ENCODE measurements around the gene INPP5D.
"Not testable (repeated sequence)": the region's sequence is repeated elsewhere in the genome, so short reads cannot be mapped to it uniquely, and the experiment has no call there.

The INPP5D gene

DNA sequence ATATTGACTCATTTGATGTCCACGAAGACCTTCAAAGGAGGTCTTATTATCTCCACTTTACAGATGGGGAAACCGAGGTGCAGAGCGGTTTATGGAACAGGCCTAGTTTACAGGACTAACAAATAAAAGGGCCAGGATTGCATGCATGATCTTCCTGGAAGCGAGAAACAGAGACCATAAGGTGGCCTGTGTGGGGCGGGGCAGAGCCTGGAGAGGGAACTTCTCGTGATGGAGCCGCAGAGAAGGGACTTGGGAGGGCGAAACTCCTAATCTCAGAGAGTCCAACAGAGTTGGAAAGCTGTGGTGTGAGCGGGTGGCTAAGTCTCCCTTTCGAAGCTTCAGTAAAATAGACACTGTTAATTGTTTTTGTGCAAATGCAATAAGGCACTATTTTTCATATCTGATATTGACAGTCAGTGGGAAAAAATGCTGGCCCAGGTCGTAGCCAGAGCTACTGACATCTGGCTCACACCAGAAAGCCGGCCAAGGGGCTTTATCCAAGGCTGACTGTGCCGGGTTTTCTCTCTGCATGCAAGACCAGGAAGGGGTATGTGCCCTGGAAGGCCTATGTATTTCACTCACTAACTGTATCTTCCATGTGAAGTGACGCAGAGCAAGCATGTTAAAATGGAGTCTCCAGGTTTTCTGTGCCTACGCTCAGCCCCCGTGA lies 4.5 kb downstream of the INPP5D start:
- no peak for TF ChIP-seq CTCF (IDR thresholded peaks at IDR 0.05; ENCODE audit: low read depth, low read length, missing control alignments)
- no peak overlapping the region for H3K4me3 ChIP-seq (replicated peaks; ENCODE audit: low read depth, low read length)

DNA sequence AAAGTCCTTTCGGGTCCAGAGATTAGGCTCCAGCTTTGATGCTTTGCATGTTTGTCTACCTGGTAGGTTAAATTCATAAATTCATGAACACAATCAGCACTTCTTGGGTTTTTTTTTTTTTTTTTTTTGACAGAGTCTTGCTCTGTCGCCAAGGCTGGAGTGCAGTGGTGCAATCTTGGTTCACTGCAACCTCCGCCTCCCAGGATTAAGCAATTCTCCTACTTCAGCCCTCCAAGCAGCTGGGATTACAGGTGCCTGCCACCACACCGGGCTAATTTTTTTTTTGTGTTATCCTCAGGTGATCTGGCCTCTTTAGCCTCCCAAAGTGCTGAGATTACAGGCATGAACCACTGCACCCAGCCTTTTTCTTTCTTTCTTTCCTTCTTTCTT lies 5.1 kb downstream of the INPP5D start:
- H3K4me3 ChIP-seq (replicated peaks; ENCODE audit: low read depth, low read length); DNase-seq (ENCODE audit: extremely low read depth, low read depth): not testable (repeated sequence)

More for the DNA sequence above, 4.5 kb downstream of the INPP5D start:
- no peak for DNase-seq (ENCODE audit: extremely low read depth, low read depth)

DNA sequence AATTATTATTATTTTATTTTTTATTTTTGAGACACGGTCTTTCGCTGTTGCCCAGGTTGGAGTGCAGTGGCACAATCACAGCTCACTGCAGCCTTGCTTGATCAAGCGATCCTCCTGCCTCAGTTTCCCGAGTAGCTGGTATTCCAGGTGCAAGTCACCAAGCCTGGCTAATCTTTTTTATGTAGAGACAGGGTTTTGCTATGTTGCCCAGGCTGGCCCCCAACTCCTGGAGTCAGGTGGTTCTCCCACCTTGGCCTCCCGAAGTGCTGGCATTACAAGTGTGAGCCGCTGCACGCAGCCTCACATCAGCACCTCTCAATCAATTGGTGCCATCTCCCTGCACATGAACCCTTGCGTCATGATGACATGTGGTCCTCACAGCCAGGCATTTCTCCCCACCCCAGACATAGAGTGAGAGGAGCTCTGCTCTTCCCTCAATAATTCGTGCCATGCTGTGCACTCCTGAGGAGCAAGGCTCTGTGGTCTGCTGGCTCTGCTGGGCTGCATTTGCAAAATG lies 5.9 kb downstream of the INPP5D start:
- no peak for DNase-seq (ENCODE audit: extremely low read depth, low read depth)

GRCh38 chr2:233068762-233069418 lies 8.7 kb downstream of the INPP5D start:
- no peak for TF ChIP-seq CTCF (IDR thresholded peaks at IDR 0.05; ENCODE audit: low read depth, low read length, missing control alignments)
- DNase-seq (ENCODE audit: extremely low read depth, low read depth), result no peak
- no peak overlapping the region for H3K4me3 ChIP-seq (replicated peaks; ENCODE audit: low read depth, low read length)

More for the DNA sequence above, 5.9 kb downstream of the INPP5D start:
- H3K4me3 ChIP-seq (replicated peaks; ENCODE audit: low read depth, low read length), result no peak overlapping the region
- TF ChIP-seq CTCF (IDR thresholded peaks at IDR 0.05; ENCODE audit: low read depth, low read length, missing control alignments), result no peak

DNA sequence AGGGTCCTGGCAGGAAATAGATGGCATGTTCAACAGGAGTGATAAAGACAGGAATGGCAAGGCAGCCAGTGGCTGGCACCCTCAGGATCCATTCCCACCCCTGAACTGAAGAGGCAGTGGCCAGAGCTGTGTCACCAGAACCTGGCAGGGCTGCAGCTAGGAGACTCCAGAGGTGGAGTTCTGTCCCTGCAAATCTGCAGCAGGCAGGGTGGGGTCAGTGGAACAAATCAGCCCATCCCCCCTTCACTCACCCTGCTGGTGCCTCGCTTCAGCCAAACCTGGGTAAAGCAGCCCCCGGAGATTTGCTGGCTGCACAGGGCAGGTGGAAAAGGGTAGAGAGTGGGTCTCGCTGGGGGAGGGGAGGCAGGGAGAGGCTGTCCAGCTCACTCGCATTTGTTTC lies 12.7 kb downstream of the INPP5D start:
- no peak overlapping the region for H3K4me3 ChIP-seq (replicated peaks; ENCODE audit: low read depth, low read length)
- DNase-seq (ENCODE audit: extremely low read depth, low read depth), result no peak
- no peak for TF ChIP-seq CTCF (IDR thresholded peaks at IDR 0.05; ENCODE audit: low read depth, low read length, missing control alignments)

DNA sequence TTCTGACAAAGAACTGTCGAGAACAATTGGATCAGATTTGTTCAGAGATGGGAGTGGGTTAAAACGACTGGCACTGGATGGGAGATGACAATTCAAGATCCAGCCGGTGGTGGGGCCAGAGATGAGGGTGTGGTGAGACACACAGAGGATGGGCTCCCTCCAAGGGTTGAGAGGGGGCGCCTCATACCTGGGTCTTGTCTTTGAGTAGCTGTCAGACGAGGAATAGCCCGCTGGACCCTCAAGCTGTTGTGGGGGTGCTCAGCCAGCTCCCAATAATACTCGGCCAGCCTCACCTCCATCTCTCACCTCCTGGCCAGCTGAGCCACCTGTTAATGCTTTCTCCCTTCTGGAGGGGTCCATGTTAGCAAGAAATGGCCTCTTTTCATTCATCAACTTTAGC lies 14.0 kb downstream of the INPP5D start:
- no peak for DNase-seq (ENCODE audit: extremely low read depth, low read depth)
- H3K4me3 ChIP-seq (replicated peaks; ENCODE audit: low read depth, low read length), result no peak overlapping the region
- TF ChIP-seq CTCF (IDR thresholded peaks at IDR 0.05; ENCODE audit: low read depth, low read length, missing control alignments), result no peak

- H3K4me3 ChIP-seq (replicated peaks; ENCODE audit: low read depth, low read length), result no peak overlapping the region
- TF ChIP-seq CTCF (IDR thresholded peaks at IDR 0.05; ENCODE audit: low read depth, low read length, missing control alignments), result no peak
- no peak for DNase-seq (ENCODE audit: extremely low read depth, low read depth)
These were observed 15.2 kb downstream of the INPP5D start for GRCh38 chr2:233075141-233075965.

Data from HFF-Myc (cell line).